H1 (cell line): ENCODE results near the gene EPRS1. TPM values are rescaled to one million over a fixed set of nuclear protein-coding genes. Genes with fewer than 3 reads are reported as not detected.

Experiments used
- BACH1 ChIP-seq: IDR thresholded peaks from 2 replicates; pipeline ENCODE4 v1.6.1; 2012; ENCODE audit warnings: low read length, improper control_type of control experiment
- BRCA1 ChIP-seq: IDR thresholded peaks from 2 replicates; pipeline ENCODE4 v1.6.1; 2012; ENCODE audit warnings: low read depth, low read length, improper control_type of control experiment
- CBX5 ChIP-seq: fragments of 300-800, 300-1000 bp; sonication (generic); IDR thresholded peaks from 2 replicates; pipeline ENCODE4 v1.7.1; 2016; ENCODE audit warnings: antibody characterized with exemption, low read length, low read depth
- FOSL1 ChIP-seq: IDR thresholded peaks from 2 replicates; pipeline ENCODE4 v1.6.1; 2011; ENCODE audit warnings: mild to moderate bottlenecking, low read depth, low read length, moderate library complexity; ENCODE audit not compliant: insufficient read depth
- GABPA ChIP-seq: IDR thresholded peaks from 2 replicates; pipeline ENCODE4 v1.6.1; 2011; ENCODE audit warnings: mild to moderate bottlenecking, low read length, moderate library complexity, borderline replicate concordance; ENCODE audit not compliant: insufficient read depth
- JUN ChIP-seq: IDR thresholded peaks from 2 replicates; pipeline ENCODE4 v1.6.1; 2011; ENCODE audit warnings: low read depth, mild to moderate bottlenecking, improper control_type of control experiment, low read length
- KDM1A ChIP-seq: fragments of 200-600, 300-600 bp; sonication (generic); IDR thresholded peaks from 2 replicates; pipeline ENCODE4 v1.7.1; 2016; ENCODE audit warnings: mild to moderate bottlenecking, low read length, borderline replicate concordance
- KDM5A ChIP-seq: fragments of 200-600 bp; IDR thresholded peaks from 2 replicates; pipeline ENCODE4 v1.7.1; 2012; ENCODE audit warnings: mild to moderate bottlenecking, low read length, inconsistent platforms, mixed read lengths
- MAFK ChIP-seq: IDR thresholded peaks from 2 replicates; pipeline ENCODE4 v1.6.1; 2012; ENCODE audit warnings: low read depth, mild to moderate bottlenecking, improper control_type of control experiment, low read length
- NRF1 ChIP-seq: IDR thresholded peaks from 2 replicates; pipeline ENCODE4 v1.6.1; 2011; ENCODE audit warnings: mild to moderate bottlenecking, low read depth, low read length, improper control_type of control experiment
- PHF8 ChIP-seq: fragments of 200-600 bp; sonication (generic); conservative IDR thresholded peaks from 2 replicates; pipeline ENCODE4 v1.7.1; 2012; ENCODE audit warnings: low read depth, mild to moderate bottlenecking, inconsistent platforms, low read length, moderate library complexity
- POLR2A ChIP-seq, 2 experiments: IDR thresholded peaks; 1 replicate in 1 of 2; 2 replicates in 1 of 2; pipeline ENCODE4 v1.6.1; 2011; ENCODE audit warnings: low read depth in 2 of 2, low read length in 2 of 2, mild to moderate bottlenecking in 2 of 2; ENCODE audit errors: control extremely low read depth in 1 of 2
- POLR2AphosphoS5 ChIP-seq: IDR thresholded peaks from 2 replicates; pipeline ENCODE4 v1.6.1; 2011; ENCODE audit warnings: low read depth, low read length
- POU5F1 ChIP-seq: IDR thresholded peaks from 2 replicates; pipeline ENCODE4 v1.6.1; 2011; ENCODE audit warnings: low read depth, mild to moderate bottlenecking, low read length, moderate library complexity
- RNF2 ChIP-seq: fragments of 200-900, 300-1000 bp; sonication (generic); IDR thresholded peaks from 2 replicates; pipeline ENCODE4 v1.7.1; 2016; ENCODE audit warnings: borderline replicate concordance, low read depth, mild to moderate bottlenecking, antibody characterized with exemption, low read length; ENCODE audit not compliant: poor library complexity, severe bottlenecking; ENCODE audit errors: missing control alignments
- RXRA ChIP-seq: IDR thresholded peaks from 2 replicates; pipeline ENCODE4 v1.6.1; 2011; ENCODE audit warnings: low read depth, mild to moderate bottlenecking, low read length, moderate library complexity; ENCODE audit not compliant: insufficient read depth
- SIN3A ChIP-seq, 2 experiments: IDR thresholded peaks in 1 of 2; conservative IDR thresholded peaks in 1 of 2; 2 replicates each; pipeline ENCODE4 v1.6.1; 2011 to 2012; ENCODE audit warnings: low read length in 2 of 2, improper control_type of control experiment in 1 of 2, low read depth in 1 of 2, mild to moderate bottlenecking in 1 of 2
- SIX5 ChIP-seq: IDR thresholded peaks from 2 replicates; pipeline ENCODE4 v1.6.1; 2011; ENCODE audit warnings: mild to moderate bottlenecking, low read depth, low read length
- TCF12 ChIP-seq: IDR thresholded peaks from 2 replicates; pipeline ENCODE4 v1.6.1; 2011; ENCODE audit warnings: low read depth, mild to moderate bottlenecking, low read length
- polyA plus RNA-seq, 7 experiments: library from polyadenylated mRNA; depleted of rRNA in 3 of 7; stranded (reverse) in 5 of 7; unstranded in 2 of 7; fragments of >200 nt in 5 of 7; fragments of 200-250 nt in 2 of 7; gene quantifications; 1 replicate in 5 of 7; 2 replicates in 1 of 7; 4 replicates in 1 of 7; pipeline versions ENCODE4 v1.2.1 to v1.2.3, GENCODE V29; 2011 to 2013; ENCODE audit warnings: missing spikeins in 2 of 7, mixed read lengths in 2 of 7
- total RNA-seq: library from RNA; stranded (reverse); fragmentation: NEBNext Ultra II Directional; extraction: Animal tissue kit (Norgen Biotek cat#: 25700); gene quantifications from 2 replicates; pipeline ENCODE4 v1.2.1, GENCODE V29; 2021
- TF ChIP-seq, protein P1 (sequence below): IDR thresholded peaks from 2 replicates; pipeline ENCODE4 v1.6.1; 2012; ENCODE audit warnings: inconsistent platforms
- TF ChIP-seq, protein P2 (sequence below): IDR thresholded peaks from 2 replicates; pipeline ENCODE4 v1.6.1; 2012; ENCODE audit warnings: low read length, inconsistent platforms

The EPRS1 gene
- total and polyA plus RNA-seq, 2 of the 8 experiments (the other 6 are each of a cell fraction or from before 2014, with no cell fraction given) = 38.4 to 171 TPM

DNA sequence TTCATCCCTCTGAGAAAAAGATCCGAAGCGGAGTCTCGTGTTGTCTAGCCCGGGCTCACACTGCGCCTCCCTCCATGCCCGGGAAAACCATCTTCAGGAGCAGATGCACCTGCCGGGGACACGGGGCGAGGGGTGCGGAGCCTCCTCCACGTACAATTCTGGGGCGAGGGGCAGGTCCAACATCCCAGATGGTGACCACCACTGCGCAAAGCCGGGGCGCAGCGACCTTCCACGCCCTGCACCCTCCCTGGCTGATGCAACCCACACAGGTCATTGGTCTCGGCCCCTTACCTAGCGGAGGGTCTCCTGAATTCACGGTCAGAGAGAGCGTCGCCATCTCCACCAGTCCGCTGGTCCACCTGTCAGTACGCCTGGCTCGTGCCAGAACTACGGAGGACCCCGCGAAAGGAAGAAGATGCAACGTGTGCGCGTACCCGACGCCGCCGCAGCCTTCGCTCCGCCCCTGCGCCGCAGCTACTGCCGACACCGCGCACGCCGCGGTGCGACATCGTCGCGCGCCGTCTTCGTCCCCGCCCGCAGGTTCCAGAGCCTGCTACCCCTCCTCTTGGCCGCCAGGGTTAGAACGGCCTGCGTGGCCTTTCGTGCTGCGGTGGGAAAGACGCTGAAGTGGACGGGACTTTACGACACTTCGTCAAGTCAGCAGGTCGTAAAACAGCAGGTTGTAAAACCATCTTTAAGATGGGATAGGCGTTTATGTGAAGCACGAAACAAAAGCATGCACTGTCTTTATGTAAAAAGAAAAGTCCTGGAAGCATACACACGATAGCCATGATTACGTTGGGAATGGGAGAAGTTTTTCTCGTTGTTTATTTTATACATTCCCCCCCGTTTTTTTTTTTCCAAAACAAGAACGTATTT, at the start of gene EPRS1 (continued):
- peak; percentile 19; the same call in 1 of the 2 replicates for TF ChIP-seq KDM1A
- TF ChIP-seq KDM5A = 0 out of 2 replicates have a peak, but pooled peaks have one; percentile 47
- no peak for TF ChIP-seq RNF2
- peak; percentile 75 for TF ChIP-seq PHF8
- no peak for TF ChIP-seq TCF12
- no peak for TF ChIP-seq FOSL1
- peak; percentile 73; the same call in 1 of the 2 replicates for TF ChIP-seq BACH1
- TF ChIP-seq BRCA1 = no peak
- peak; percentile 18; the same call in 1 of the 2 replicates for TF ChIP-seq NRF1
- TF ChIP-seq RXRA = no peak
- TF ChIP-seq POLR2A (IDR thresholded peaks at IDR 0.05; ENCODE audit: control extremely low read depth in 1 of 2, low read depth in 2 of 2, low read length in 2 of 2) = peak; percentile 65 to 69
- no peak for TF ChIP-seq GABPA
- TF ChIP-seq SIN3A (conservative IDR thresholded peaks at IDR 0.05 in 1 of 2, IDR thresholded peaks at IDR 0.05 in 1 of 2; ENCODE audit: low read depth in 1 of 2, low read length in 2 of 2) = peak in 1 of 2 experiments; percentile 92; a peak in 2 of 4 replicates
- peak; percentile 87 for TF ChIP-seq POLR2AphosphoS5
- TF ChIP-seq CBX5 = no peak
- TF ChIP-seq, protein P1, sequence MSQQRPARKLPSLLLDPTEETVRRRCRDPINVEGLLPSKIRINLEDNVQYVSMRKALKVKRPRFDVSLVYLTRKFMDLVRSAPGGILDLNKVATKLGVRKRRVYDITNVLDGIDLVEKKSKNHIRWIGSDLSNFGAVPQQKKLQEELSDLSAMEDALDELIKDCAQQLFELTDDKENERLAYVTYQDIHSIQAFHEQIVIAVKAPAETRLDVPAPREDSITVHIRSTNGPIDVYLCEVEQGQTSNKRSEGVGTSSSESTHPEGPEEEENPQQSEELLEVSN = peak; percentile 70
- no peak for TF ChIP-seq POU5F1
- TF ChIP-seq JUN = no peak
- TF ChIP-seq, protein P2, sequence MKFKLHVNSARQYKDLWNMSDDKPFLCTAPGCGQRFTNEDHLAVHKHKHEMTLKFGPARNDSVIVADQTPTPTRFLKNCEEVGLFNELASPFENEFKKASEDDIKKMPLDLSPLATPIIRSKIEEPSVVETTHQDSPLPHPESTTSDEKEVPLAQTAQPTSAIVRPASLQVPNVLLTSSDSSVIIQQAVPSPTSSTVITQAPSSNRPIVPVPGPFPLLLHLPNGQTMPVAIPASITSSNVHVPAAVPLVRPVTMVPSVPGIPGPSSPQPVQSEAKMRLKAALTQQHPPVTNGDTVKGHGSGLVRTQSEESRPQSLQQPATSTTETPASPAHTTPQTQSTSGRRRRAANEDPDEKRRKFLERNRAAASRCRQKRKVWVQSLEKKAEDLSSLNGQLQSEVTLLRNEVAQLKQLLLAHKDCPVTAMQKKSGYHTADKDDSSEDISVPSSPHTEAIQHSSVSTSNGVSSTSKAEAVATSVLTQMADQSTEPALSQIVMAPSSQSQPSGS = no peak
- no peak for TF ChIP-seq SIX5
- no peak for TF ChIP-seq MAFK
